COLO829 (cell line): ENCODE data around the gene NRARP.
"Not testable (repeated sequence)": the region's sequence is repeated elsewhere in the genome, so short reads cannot be mapped to it uniquely, and the experiment has no call there.

Source experiments
- DNase-seq: peaks from one replicate; pipeline ENCODE4 v3.0.0; 2012; ENCODE audit warnings: low spot score

The NRARP gene

DNA sequence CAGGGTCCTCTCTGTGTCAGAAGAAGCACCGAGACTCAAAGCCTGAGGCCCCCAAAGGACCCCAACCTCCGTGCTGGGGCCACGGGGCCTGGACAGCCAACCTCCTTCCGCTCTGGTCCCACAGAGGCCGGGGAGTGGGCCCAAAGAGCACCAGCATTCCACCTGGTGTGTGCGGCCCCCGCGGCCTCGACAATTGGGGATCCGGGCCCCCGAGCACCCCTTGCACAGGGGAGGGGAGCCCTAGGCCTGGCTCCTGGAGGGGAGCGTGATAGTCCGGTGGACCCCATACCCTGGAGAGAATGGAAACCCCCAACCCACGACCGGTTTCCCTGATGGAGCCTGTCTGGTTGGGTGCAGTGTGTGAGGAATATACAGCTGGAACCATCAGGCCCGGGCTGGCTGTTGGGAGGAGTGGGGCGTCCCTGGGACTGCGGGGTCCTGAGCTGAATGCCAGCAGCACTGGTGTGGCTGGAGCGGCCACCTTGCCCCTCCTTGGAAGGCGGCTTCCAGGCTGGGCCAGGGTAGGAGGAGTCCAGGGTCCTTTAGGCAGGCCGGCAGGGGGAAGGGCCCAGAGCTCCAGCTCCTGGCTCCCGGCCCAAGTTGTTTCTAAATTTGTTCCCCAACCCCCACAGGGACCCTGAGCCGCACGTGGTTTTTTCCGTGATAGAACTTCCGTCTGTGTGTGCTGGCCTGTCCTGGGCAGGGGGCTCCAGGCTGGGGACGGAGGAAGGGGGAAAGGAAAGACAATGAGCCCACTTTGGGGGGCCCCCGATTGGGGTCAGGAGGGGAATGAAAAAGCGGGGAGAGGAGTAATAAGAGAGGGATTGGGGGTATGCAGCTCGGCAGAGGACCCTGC, 25.4 kb downstream of the NRARP start:
- no peak for DNase-seq

DNA sequence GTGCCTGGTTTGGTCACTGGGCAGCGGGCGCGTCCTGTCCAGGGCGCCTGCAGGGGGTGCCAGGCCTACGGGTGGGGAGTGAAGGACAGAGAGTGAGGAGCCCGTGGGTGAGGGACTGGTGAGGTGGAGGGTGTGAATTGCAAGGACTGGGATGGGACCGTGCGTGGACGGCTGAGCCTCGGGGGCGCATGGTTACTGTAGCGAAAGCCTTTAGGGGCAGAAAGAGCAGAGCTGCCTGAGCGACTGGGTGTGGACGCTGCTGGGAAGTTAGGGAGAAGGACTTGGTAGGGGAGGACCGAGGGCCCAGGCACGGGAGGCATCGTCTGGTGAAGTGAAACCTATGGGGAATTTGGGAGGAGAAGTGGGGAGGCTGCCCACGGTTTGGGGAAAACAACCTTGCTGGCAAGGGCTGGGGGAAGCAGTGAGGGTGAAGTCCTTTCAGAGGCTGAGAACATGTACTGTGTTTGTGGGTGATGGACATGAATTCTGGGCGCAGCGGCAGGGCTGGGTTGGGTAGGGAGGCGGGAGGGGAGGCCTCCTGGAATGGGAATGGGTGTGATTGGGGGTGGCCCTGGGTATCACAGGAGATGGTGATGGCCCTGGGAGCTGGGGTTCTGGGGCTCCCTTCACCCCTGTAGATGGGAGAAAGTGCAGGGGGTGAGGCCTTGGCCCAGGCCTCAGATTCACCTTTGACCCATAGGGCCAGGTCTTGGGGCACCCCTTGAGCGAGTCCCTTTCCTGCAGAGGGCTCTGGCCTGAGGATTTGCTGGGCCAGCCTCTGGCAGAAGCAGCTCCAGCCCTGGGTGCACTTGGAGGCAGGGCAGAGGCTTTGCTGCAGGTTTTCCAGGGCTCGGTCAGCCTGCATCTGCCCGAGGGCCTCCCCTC, 26.2 kb downstream of the NRARP start:
- no peak for DNase-seq

DNA sequence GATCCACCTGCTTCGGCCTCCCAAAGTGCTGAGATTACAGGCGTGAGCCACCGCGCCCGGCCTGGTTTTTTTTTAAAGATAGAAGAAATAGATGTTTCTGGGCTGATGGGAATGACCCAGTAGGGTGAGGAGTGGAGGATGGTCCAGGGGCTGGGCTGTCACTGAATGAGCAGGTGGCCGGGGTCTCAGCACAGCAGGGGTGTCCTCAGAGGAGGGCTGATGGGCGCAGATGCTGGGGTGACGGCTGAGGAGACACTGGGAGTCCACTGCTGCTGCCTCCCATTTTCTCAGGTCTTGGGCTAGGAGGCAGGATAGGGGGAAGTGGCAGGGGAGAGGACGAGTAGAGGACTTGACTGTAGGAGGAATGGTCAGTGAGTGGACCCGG, 26.9 kb downstream of the NRARP start:
- DNase-seq, result no peak

- DNase-seq, result no peak
Measured at GRCh38 chr9:137273611-137274320, 28.3 kb downstream of the NRARP start.

GRCh38 chr9:137273095-137273490, 29.0 kb downstream of the NRARP start:
- no peak for DNase-seq

GRCh38 chr9:137272241-137273094, 29.6 kb downstream of the NRARP start:
- no peak for DNase-seq

DNA sequence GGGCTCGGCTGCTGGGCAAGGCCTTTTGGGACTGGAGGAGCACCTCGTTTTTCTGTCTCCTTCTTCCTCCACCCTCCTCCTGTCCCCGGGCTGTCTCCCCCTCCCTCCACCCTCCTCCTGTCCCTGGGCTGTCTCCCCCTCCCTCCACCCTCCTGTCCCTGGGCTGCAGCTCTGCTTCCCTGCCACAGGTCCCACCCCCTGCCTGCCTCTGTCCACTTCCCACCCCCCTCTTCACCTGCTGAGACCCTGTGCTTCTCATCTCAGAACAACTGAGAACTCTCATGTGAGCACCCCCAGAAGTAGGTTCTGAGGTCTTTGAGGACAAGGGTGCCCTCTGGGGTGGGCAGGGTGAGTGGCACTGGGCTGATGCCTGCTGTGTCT, 30.4 kb downstream of the NRARP start:
- DNase-seq, result no peak

- no peak for DNase-seq
Measured at GRCh38 chr9:137270929-137271695, 31.0 kb downstream of the NRARP start.

DNA sequence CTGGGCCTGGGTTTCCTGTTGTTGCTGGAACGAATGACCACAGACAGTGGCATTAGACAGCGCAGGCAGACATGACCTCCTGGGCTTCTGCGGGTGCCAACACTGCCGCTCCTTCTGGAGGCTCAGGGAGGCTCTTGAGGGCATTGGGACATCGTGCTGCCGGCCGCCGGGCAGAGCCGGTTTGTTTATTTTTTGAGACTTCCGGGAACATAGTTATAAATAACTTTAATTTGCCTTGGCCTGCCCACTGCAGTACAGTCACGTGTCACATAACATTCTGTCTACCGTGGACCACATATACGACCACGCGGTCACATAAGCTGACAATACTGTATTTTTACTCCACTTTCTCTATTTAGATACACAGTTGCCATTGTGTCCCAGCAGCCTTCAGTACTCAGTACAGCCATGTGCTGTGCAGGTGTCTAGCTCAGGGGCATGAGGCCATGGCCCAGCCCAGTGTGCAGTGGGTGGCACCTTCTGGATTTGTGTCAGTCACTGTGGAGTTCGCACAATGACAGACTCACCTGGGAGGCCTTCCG, 32.8 kb downstream of the NRARP start:
- DNase-seq, result peak; percentile 55

- no peak for DNase-seq
Measured at GRCh38 chr9:137268538-137269201, 33.4 kb downstream of the NRARP start.

DNA sequence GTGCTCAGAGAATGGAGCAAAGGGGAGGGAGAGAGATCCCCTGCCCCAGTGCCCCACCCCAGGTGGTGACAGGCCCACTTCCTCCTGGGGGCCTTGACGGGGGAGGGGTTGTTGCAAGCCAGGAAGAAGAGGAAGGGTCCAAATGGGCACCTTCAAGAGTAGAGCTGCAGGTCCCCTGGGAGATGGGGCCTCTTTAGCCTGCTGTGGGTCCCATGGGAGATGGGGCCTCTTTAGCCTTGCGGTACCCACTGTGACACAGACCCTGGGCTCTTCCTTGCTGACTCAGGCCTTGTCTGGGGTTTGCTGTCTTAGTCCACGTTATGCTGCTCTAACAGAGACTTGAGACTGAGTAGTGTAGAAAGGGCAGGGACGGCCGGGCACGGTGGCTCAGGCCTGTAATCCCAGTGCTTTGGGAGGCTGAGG, 34.1 kb downstream of the NRARP start:
- DNase-seq, result no peak

- DNase-seq, result no peak
Measured at GRCh38 chr9:137266585-137267453, 35.3 kb downstream of the NRARP start.

DNA sequence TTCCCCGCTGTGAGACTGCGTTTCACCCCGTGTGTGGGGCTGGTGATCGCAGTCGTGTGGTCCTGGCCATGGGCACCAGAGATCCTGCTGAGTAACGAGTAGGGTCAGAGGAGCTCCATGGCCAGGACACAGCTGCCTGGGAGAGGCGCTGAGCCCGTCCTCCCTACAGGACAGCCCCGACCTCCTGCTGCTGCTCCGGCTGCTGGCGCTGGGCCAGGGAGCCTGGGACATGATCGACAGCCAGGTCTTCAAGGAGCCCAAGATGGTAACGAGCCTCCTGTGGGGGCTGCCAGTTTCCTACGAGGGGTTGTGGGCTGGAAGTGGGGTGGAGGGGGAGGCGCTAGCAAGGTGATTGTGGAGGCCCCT, 35.9 kb downstream of the NRARP start:
- DNase-seq, result no peak

DNA sequence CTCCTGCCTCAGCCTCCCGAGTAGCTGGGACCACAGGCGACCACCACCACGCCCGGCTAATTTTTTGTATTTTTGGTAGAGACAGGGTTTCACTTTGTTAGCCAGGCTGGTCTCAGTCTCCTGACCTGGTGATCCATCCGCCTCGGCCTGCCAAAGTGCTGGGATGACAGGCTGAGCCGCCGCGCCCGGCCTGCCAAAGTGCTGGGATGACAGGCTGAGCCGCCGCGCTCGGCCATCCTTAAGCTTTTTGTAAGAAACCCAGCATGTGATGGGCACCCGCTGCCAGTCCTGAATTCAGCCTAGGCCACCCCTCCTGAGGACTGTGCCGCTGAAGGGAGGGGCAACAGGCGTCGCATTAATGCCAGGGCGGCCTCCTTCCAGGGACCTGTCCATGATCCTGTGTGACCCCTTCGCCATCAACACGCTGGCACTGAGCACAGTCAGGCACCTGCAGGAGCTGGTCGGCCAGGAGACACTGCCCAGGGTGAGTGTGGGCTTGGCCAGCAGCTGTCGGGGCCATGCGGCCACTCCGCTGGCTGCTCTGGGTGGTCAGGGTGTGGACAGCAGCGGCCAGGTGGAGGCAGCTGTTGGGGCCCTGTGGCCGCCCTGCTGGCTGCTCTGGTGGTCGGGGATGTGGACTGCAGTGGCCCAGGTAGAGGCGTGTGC, 36.4 kb downstream of the NRARP start:
- DNase-seq, result no peak

- DNase-seq, result no peak
Measured at GRCh38 chr9:137264067-137264466, 38.0 kb downstream of the NRARP start.

DNA sequence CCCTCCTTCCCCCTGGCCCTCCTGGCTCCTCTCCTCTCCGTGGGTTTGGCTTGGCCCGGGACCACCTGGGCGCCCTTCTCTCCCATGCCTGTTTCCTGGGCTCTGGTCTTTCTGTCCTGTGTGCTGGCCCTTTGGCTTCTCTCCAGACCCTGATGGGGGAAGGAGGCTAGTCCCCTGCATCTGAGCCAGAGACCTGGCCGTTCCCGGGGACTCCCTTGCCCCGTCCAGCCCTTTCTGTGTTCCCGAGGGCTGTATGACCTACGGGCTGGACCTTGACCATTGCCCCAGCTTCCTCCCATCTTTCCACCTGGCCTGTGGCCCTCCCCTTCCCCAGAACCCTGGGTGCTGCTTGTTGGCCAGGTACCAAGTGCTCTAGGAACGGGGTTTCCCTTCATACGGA, 38.6 kb downstream of the NRARP start:
- DNase-seq, result no peak

DNA sequence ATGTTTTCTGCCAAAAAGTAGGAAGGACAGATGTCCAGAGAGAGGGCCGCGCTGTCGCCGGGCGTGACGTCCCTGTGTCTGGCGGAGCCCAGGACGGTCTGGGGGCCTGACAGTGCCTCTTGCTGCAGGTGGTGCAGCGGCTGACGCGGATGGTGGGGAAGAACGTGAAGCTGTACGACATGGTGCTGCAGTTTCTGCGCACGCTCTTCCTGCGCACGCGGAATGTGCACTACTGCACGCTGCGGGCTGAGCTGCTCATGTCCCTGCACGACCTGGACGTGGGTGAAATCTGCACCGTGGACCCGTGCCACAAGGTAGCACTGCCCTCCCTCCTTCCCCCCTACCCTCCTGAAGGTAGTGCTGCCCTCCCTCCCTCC, 39.2 kb downstream of the NRARP start:
- DNase-seq, result no peak

DNA sequence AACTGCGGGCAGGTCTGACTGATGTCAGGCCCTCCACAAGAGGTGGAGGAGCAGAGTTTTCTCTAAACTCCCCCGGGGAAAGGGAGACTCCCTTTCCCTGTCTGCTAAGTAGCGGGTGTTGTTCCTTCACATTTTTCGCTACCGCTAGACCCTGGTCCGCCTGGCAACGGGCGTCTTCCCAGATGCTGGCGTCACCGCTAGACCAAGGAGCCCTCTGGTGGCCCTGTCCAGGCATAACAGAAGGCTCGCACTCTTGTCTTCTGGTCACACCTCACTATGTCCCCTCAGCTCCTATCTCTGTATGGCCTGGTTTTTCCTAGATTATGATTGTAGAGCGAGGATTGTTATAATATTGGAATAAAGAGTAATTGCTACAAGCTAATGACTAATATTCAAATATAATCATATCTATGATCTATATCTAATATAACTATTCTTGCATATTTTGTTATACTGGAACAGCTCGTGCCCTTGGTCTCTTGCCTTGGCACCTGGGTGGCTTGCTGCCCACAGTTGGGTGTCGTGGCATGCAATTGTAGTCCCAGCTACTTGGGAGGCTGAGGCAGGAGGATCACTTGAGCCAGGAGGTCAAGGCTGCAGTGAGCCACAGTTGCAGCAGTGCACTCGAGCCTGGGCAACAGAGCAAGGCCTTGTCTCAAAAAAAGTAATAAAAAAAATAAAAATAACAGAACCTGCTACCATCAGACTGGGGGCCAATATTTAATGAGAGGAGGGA, 39.7 kb downstream of the NRARP start:
- not testable (repeated sequence) for DNase-seq
